ENCODE results near the gene HPSE2.

HPSE2 gene

DNA sequence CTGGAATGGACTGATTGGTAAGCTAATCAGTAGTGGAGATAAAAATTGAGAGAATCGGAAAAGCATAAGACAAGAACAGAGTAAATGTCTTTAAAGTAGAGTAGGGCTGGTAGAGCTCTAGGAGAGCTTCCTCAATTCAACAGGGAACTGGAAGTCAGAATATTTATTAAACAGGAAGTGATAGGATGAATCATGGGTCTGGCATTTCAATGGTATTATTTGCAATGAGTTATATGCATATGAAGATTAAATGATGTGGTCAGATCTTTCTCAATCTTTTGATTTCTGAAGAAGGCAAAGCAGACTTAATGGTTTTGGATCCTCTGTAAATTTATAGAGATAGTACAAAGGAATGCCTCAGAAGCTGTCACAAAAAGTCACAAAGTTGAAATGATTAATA, 349.0 kb downstream of the HPSE2 start:
- no peak for TF ChIP-seq ZC3H10 (CRISPR knock-in tag; IDR thresholded peaks at IDR 0.05)
- peak; percentile 76 for TF ChIP-seq ISL1 (CRISPR knock-in tag; IDR thresholded peaks at IDR 0.05)
- TF ChIP-seq CREB5 (CRISPR knock-in tag; IDR thresholded peaks at IDR 0.05; ENCODE audit: low read depth): 0 out of 2 replicates have a peak, but pooled peaks have one; percentile 34
- 0 out of 2 replicates have a peak, but pooled peaks have one; percentile 26 for TF ChIP-seq GLIS3 (CRISPR knock-in tag; IDR thresholded peaks at IDR 0.05)
- TF ChIP-seq BACH2 (CRISPR knock-in tag; IDR thresholded peaks at IDR 0.05; ENCODE audit: borderline replicate concordance): no peak
- ATAC-seq: no peak

GRCh38 chr10:98885378-98885777, 350.3 kb downstream of the HPSE2 start:
- no peak for ATAC-seq
- TF ChIP-seq RARB (CRISPR knock-in tag; IDR thresholded peaks at IDR 0.05) (no peak), ZC3H10 (CRISPR knock-in tag; IDR thresholded peaks at IDR 0.05) (no peak), ARNTL (CRISPR knock-in tag; IDR thresholded peaks at IDR 0.05; ENCODE audit: borderline replicate concordance, low read depth) (no peak), OSR1 (CRISPR knock-in tag; IDR thresholded peaks at IDR 0.05) (no peak), CSRNP3 (CRISPR knock-in tag; IDR thresholded peaks at IDR 0.05) (no peak), ZFP30 (CRISPR knock-in tag; IDR thresholded peaks at IDR 0.05) (no peak), PPARA (CRISPR knock-in tag; IDR thresholded peaks at IDR 0.05; ENCODE audit: borderline replicate concordance) (no peak), CSDC2 (CRISPR knock-in tag; IDR thresholded peaks at IDR 0.05) (no peak), BACH2 (CRISPR knock-in tag; IDR thresholded peaks at IDR 0.05; ENCODE audit: borderline replicate concordance) (no peak), ISL1 (CRISPR knock-in tag; IDR thresholded peaks at IDR 0.05) (no peak), SNAI2 (CRISPR knock-in tag; IDR thresholded peaks at IDR 0.05) (no peak), ZNF565 (CRISPR knock-in tag; conservative IDR thresholded peaks at IDR 0.05; ENCODE audit: low read depth) (no peak), TCF4 (CRISPR knock-in tag; IDR thresholded peaks at IDR 0.05; ENCODE audit: borderline replicate concordance) (no peak), ESRRG (CRISPR knock-in tag; IDR thresholded peaks at IDR 0.05) (no peak), ZNF8 (CRISPR knock-in tag; IDR thresholded peaks at IDR 0.05) (no peak), ZFP3 (CRISPR knock-in tag; IDR thresholded peaks at IDR 0.05) (no peak), CREB5 (CRISPR knock-in tag; IDR thresholded peaks at IDR 0.05; ENCODE audit: low read depth) (no peak), TOX (CRISPR knock-in tag; IDR thresholded peaks at IDR 0.05; ENCODE audit: borderline replicate concordance) (no peak), GLIS3 (CRISPR knock-in tag; IDR thresholded peaks at IDR 0.05) (no peak)
- TF ChIP-seq, protein P1, sequence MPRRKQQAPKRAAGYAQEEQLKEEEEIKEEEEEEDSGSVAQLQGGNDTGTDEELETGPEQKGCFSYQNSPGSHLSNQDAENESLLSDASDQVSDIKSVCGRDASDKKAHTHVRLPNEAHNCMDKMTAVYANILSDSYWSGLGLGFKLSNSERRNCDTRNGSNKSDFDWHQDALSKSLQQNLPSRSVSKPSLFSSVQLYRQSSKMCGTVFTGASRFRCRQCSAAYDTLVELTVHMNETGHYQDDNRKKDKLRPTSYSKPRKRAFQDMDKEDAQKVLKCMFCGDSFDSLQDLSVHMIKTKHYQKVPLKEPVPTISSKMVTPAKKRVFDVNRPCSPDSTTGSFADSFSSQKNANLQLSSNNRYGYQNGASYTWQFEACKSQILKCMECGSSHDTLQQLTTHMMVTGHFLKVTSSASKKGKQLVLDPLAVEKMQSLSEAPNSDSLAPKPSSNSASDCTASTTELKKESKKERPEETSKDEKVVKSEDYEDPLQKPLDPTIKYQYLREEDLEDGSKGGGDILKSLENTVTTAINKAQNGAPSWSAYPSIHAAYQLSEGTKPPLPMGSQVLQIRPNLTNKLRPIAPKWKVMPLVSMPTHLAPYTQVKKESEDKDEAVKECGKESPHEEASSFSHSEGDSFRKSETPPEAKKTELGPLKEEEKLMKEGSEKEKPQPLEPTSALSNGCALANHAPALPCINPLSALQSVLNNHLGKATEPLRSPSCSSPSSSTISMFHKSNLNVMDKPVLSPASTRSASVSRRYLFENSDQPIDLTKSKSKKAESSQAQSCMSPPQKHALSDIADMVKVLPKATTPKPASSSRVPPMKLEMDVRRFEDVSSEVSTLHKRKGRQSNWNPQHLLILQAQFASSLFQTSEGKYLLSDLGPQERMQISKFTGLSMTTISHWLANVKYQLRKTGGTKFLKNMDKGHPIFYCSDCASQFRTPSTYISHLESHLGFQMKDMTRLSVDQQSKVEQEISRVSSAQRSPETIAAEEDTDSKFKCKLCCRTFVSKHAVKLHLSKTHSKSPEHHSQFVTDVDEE (CRISPR knock-in tag; IDR thresholded peaks at IDR 0.05): no peak

DNA sequence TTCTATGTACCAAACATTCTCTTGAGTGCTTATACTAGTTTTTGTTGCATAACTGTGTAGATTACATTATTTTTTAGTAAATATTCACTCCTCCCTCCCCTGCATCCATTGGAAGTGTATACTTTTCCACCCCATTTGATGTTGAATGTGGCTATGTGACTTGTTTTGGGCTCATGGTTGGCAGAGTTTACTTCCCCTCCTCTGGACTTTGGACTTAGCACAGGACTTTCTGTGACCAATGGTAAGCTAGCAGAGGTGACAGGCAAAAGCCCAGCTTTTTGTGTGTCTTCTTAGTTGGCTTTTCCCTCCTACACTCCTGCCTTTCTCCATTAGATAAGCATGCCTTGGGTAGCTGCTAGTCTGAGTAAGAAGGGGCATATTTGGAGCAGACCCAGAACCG, 353.9 kb downstream of the HPSE2 start:
- ATAC-seq: no peak
- TF ChIP-seq ZNF8 (CRISPR knock-in tag; IDR thresholded peaks at IDR 0.05): no peak
- no peak for TF ChIP-seq CSDC2 (CRISPR knock-in tag; IDR thresholded peaks at IDR 0.05)
- TF ChIP-seq ESRRG (CRISPR knock-in tag; IDR thresholded peaks at IDR 0.05): no peak
- no peak for TF ChIP-seq ZFP30 (CRISPR knock-in tag; IDR thresholded peaks at IDR 0.05)
- TF ChIP-seq OSR1 (CRISPR knock-in tag; IDR thresholded peaks at IDR 0.05): no peak
- no peak for TF ChIP-seq SNAI2 (CRISPR knock-in tag; IDR thresholded peaks at IDR 0.05)
- no peak for TF ChIP-seq ARNTL (CRISPR knock-in tag; IDR thresholded peaks at IDR 0.05; ENCODE audit: borderline replicate concordance, low read depth)
- TF ChIP-seq CSRNP3 (CRISPR knock-in tag; IDR thresholded peaks at IDR 0.05): no peak
- TF ChIP-seq TCF4 (CRISPR knock-in tag; IDR thresholded peaks at IDR 0.05; ENCODE audit: borderline replicate concordance): no peak
- TF ChIP-seq PPARA (CRISPR knock-in tag; IDR thresholded peaks at IDR 0.05; ENCODE audit: borderline replicate concordance): no peak
